ENCODE data around the gene CXXC5. TPM values are rescaled to one million over a fixed set of nuclear protein-coding genes. Genes with fewer than 3 reads are reported as not detected.
"Not testable (repeated sequence)": the region's sequence is repeated elsewhere in the genome, so short reads cannot be mapped to it uniquely, and the experiment has no call there.

CXXC5 gene
- total RNA-seq, 2 donors from 2014 or later, result 58.5 to 62.5 TPM

- no peak overlapping the region for H3K27ac ChIP-seq
- no peak for ATAC-seq (ENCODE audit: insufficient number of reproducible peaks, low FRiP score, low read depth)
- H3K4me3 ChIP-seq, result no peak overlapping the region
Observed at GRCh38 chr5:139725073-139725830, 77.1 kb downstream of the CXXC5 start.

GRCh38 chr5:139726248-139726647 is 78.1 kb downstream of the CXXC5 start:
- no peak overlapping the region for H3K4me3 ChIP-seq
- H3K27me3 ChIP-seq (replicated peaks; ENCODE audit: insufficient read depth), result no peaks in the 10 kb centered on the region
- H3K9me3 ChIP-seq, result no peaks in the 10 kb centered on the region
- ATAC-seq (ENCODE audit: insufficient number of reproducible peaks, low FRiP score, low read depth) (no peak), DNase-seq (ENCODE audit: low spot score) (no peak)
- no peak overlapping the region for H3K27ac ChIP-seq
- TF ChIP-seq CTCF (IDR thresholded peaks at IDR 0.05), result no peak
- H3K36me3 ChIP-seq, result no peaks in the 10 kb centered on the region
- H3K4me1 ChIP-seq (ENCODE audit: control insufficient read depth in 1 of 2, low read depth in 2 of 2), result peaks cover 0 to 8% of the 10 kb centered on the region in 2 donors

More at GRCh38 chr5:139725073-139725830, 77.1 kb downstream of the CXXC5 start:
- DNase-seq (ENCODE audit: low spot score), result no peak
- no peak for TF ChIP-seq CTCF (IDR thresholded peaks at IDR 0.05)
- no peaks in the 10 kb centered on the region for H3K9me3 ChIP-seq
- no peaks in the 10 kb centered on the region for H3K27me3 ChIP-seq (replicated peaks; ENCODE audit: insufficient read depth)
- H3K4me1 ChIP-seq (ENCODE audit: control insufficient read depth in 1 of 2, low read depth in 2 of 2), result peaks cover 0 to 8% of the 10 kb centered on the region in 2 donors
- H3K36me3 ChIP-seq, result no peaks in the 10 kb centered on the region

GRCh38 chr5:139727615-139728014 is 79.5 kb downstream of the CXXC5 start:
- not testable (repeated sequence) for H3K4me1 ChIP-seq (ENCODE audit: control insufficient read depth in 1 of 2, low read depth in 2 of 2); H3K9me3 ChIP-seq; H3K27me3 ChIP-seq (replicated peaks; ENCODE audit: insufficient read depth); ATAC-seq (ENCODE audit: insufficient number of reproducible peaks, low FRiP score, low read depth); H3K4me3 ChIP-seq; H3K36me3 ChIP-seq; H3K27ac ChIP-seq; DNase-seq (ENCODE audit: low spot score)

- ATAC-seq (ENCODE audit: insufficient number of reproducible peaks, low FRiP score, low read depth), result no peak
- H3K27ac ChIP-seq, result no peak overlapping the region
- no peaks in the 10 kb centered on the region for H3K27me3 ChIP-seq (replicated peaks; ENCODE audit: insufficient read depth)
- no peaks in the 10 kb centered on the region for H3K4me1 ChIP-seq (ENCODE audit: control insufficient read depth in 1 of 2, low read depth in 2 of 2)
- no peak for DNase-seq (ENCODE audit: low spot score)
- H3K9me3 ChIP-seq, result no peaks in the 10 kb centered on the region
- H3K4me3 ChIP-seq, result no peak overlapping the region
- no peak for TF ChIP-seq CTCF (IDR thresholded peaks at IDR 0.05)
- no peaks in the 10 kb centered on the region for H3K36me3 ChIP-seq
Observed at GRCh38 chr5:139731281-139731680, 83.1 kb downstream of the CXXC5 start.

- Histone ChIP-seq H3K9me3 (no peaks in the 10 kb centered on the region), H3K4me3 (no peak overlapping the region), H3K27me3 (replicated peaks; ENCODE audit: insufficient read depth) (no peaks in the 10 kb centered on the region), H3K27ac (no peak overlapping the region), H3K36me3 (no peaks in the 10 kb centered on the region), H3K4me1 (ENCODE audit: control insufficient read depth in 1 of 2, low read depth in 2 of 2) (no peaks in the 10 kb centered on the region)
- TF ChIP-seq CTCF (IDR thresholded peaks at IDR 0.05), result no peak
- no peak for DNase-seq (ENCODE audit: low spot score)
- no peak for ATAC-seq (ENCODE audit: insufficient number of reproducible peaks, low FRiP score, low read depth)
Observed at GRCh38 chr5:139732019-139732418, 83.9 kb downstream of the CXXC5 start.

Data from thoracic aorta (tissue), 2 donors.